HG02571 (cell line): ENCODE results near the gene SCP2D1.

Source experiments
- ATAC-seq: cut with Tn5 transposase; IDR thresholded peaks from one replicate; pipeline ENCODE4 v1.9.1; 2021; ENCODE audit warnings: mild to moderate bottlenecking, moderate library complexity; ENCODE audit not compliant: unreplicated experiment

The SCP2D1 gene

GRCh38 chr20:18811904-18812303, 1.7 kb upstream of the SCP2D1 start:
- no peak for ATAC-seq

DNA sequence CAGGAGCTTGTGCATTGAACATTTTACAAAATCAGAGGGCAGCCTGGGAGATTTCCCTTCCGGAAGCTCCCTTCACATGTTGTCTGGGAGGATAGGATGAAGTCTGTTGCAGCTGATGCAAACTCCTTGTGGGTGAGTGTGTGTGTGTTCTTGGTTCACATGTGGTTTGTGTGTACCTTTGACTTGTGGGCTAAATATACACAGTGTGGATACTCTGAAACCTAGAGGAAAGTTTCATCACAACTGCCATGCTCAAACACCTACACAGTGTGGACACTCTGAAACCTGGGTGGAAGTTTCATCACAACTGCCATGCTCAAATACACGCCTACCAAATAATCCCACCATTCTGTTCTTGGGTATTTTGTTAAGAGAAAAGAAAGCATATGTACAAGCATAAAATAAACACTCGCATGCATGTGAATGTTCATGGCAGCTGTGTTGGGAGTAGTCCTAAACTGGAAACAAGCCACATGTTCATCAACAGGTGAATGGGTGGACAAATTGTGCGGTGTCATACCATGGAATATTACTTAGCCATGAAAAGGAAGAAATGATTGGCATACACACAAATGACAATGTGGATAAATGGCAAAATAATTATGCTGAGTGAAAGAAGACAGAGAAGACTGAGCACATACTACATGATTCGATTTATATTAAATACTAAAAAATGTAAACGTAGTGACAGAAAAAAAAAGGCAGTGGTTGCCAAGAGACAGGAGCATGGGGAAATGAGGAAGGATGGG, 1.8 kb downstream of the SCP2D1 start:
- no peak for ATAC-seq

DNA sequence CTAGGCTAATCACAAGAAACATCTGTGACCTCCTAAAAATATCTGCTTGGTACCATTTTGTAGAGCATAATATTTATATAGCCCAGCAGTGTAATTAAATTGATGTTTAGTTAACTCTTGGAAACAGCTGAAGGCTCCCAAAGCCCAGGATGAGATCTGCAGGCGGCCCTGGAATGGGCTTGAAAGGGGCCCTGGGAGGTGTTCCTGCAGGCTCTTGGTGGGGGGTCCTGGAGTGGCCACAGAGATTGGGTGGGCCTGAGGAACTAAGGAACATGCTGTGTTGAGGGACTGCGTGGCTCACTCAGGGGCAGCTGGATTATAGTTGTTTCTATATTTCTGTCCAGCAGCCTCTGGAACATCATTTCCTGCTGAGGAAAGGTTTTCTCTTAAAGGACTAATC, 9.2 kb downstream of the SCP2D1 start:
- no peak for ATAC-seq

DNA sequence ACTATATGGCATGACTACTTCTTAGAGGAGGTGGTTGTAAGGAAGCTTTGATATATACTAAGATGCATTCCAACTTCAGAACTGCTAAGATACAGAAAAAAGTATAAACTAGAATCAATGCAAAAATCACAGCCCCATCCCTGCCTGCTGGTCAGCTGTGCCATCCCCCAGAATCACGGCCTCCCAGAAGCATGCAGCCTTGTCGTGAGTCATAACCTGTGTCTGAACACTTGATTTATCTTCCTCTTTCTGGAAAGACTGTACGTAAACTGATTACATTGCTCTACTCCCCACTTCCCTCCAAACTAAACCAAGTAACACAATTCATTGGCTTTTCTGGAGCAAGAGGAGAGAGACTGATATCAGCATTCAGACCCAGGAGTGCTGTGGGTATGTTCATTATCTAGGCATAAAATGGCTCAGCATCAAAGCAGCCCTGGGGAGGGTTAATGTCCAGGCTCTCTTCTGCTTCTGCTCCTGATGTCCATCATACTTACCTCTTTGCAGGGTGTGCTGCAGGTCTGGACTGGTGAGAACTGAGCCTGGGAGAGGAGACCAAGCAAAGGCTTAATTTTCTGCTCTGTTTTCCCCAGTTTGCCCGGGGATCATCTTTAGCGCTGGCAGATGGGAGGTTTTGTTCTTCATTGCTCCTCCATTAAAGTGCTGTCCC, 18.4 kb downstream of the SCP2D1 start:
- ATAC-seq = no peak

- no peak for ATAC-seq
These were observed 19.1 kb downstream of the SCP2D1 start for GRCh38 chr20:18832546-18833200.

- ATAC-seq = no peak
These were observed 22.1 kb downstream of the SCP2D1 start for GRCh38 chr20:18835466-18836256.

GRCh38 chr20:18837718-18838117, 24.1 kb downstream of the SCP2D1 start:
- no peak for ATAC-seq

DNA sequence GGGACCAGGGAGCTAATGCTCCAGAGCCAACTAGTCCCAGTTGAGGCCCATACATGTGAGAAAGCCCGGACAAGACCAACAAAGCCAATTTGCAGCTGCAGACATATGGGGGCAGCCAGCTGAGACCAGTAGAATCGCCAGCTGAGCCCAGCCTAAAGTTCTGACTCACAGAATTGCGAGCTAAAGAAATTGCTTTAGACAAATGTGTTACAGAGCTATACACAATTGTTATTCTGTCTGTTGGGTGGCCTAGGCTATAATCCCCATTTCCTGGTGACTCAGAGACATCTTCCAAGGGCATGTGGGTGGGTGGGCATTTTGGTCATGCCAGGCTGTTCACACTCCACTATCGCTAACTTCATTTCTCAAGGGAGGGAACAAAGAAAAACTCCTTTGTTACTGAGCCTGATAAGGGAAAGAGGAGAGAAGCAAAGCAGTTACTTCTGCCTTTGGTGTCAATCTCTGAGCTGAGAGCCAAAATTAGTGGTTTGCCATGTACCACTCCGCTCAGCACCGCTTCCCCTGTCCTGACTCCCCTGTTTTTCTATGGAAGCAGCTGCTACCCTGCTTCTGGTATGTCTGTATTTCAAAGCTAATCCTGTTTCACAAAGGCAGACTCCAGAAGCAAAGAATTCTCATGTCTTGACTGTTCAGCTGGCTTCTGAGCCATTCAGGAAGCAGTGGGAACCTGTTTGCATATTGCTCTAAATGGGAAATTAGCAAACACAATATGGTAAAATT, 26.1 kb downstream of the SCP2D1 start:
- ATAC-seq = no peak

GRCh38 chr20:18840248-18840645, 26.7 kb downstream of the SCP2D1 start:
- ATAC-seq = no peak

DNA sequence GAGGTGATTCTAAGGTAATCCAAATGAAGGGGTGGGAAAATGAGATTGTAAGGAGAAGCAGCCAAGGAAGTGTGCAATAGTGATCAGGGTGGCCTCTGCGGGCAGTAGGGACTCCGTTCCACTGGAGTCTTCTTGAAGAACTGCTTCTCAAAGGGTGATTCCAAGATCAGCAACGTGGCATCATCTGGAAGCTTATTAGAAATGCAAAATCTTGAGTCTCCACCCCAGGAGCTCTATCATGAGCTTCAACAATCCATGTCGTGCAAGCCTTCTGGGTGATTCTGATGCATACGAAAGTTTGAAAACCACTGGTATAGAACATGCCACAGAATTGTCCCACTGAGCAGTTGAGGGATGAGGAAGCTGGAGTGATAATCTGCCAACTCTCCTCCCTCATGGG, 31.4 kb downstream of the SCP2D1 start:
- ATAC-seq = no peak

GRCh38 chr20:18847226-18847755, 33.7 kb downstream of the SCP2D1 start:
- no peak for ATAC-seq

GRCh38 chr20:18849131-18849530, 35.5 kb downstream of the SCP2D1 start:
- no peak for ATAC-seq

GRCh38 chr20:18851629-18852028, 38.0 kb downstream of the SCP2D1 start:
- ATAC-seq = no peak

GRCh38 chr20:18852318-18852717, 38.7 kb downstream of the SCP2D1 start:
- ATAC-seq = no peak

- no peak for ATAC-seq
These were observed 39.6 kb downstream of the SCP2D1 start for GRCh38 chr20:18853216-18853615.

DNA sequence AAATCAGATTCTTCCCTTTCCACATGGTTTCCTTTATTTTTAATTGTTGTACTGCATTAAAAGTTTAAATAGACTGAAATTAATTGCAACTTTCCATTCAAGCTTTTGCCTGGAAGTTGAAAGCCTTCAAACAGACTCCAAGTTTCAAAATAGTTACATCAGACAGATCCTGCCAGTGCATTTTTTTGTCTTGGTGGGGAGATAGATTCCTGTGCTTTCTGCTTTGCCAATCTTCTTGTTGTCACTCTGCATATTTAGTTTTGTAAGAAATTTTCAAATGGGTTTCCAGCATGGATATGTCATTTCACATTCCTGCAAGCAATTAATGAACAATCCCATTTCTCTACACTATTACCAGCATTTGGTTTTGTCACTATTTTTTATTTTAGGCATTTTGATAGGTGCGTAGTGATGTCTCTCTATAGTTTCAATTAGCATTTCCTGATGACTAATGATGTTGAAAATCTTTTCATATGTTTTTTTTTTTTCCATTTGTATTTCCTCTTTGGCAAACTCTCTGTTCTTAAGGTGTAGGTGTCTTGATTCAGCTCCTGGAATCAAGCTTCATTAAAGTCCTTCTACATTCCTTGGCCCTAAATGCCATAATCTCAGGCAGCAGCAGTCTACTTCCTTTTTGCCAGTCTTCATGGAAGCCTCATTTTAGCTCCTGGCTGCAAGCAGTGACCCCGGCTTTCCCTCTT, 40.5 kb downstream of the SCP2D1 start:
- ATAC-seq = no peak

- ATAC-seq = no peak
These were observed 42.3 kb downstream of the SCP2D1 start for GRCh38 chr20:18855882-18856281.

GRCh38 chr20:18856873-18857272, 43.3 kb downstream of the SCP2D1 start:
- no peak for ATAC-seq

DNA sequence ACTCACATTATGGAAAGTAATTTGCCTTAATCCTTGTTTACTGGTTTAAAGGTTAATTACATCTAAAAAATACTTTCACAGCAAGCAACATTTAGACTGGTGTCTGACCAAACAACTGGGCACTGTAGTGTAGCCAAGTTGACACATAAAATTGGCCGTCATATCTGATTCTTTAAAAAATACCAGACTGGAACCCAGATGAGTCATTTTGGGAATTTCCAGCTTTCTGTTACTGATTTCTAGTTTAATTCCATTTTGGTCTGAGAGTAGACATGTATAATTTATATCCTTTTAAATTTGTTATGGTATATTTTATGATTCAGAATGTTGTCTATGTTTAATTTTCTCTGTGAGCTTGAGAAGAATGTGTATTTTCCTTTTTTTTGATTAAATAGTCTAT, 44.1 kb downstream of the SCP2D1 start:
- no peak for ATAC-seq

GRCh38 chr20:18858816-18859215, 45.2 kb downstream of the SCP2D1 start:
- no peak for ATAC-seq
